GM13976 (cell line): ENCODE measurements around the gene PYGB.
A peak's percentile ranks its signal among the peaks of the same experiment; 100 is the strongest.

Experiments used
- DNase-seq: peaks from one replicate; pipeline ENCODE4 v3.0.0; 2012; ENCODE audit warnings: low spot score
- in situ Hi-C: fragments of 300-500 bp; cut with MboI; formaldehyde crosslinking; loops from one replicate; pipeline ENCODE4 v1.12.0; 2022; ENCODE audit warnings: low sequenced_read_pairs, mixed read lengths, inconsistent platforms; ENCODE audit not compliant: unreplicated experiment
- TF ChIP-seq, protein P1 (sequence below): IDR thresholded peaks from 2 replicates; pipeline ENCODE4 v1.5.1; 2012; ENCODE audit warnings: borderline replicate concordance, mild to moderate bottlenecking; ENCODE audit not compliant: insufficient read depth; ENCODE audit errors: extremely low read depth, missing control alignments, control extremely low read depth

Gene PYGB

DNA sequence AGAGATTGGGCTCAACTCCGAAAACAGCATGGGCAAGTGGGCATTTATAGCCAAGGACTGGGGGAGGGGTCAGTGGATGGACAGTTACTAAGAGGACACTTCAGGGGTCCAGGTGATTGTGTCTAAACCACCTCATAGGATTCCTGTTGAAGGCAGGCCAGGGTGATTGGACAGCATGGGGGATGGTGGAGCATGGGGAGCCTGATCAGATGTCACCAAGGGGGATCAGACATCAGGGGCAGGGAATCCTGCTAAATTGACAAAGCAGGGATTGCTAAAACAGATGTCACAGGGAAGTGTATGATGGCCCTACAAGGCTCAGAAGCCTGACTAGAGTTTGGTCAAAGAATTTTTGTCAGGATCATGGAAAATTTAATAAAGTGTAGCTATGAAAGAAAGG lies 2.4 kb upstream of the PYGB start:
- TF ChIP-seq, protein P1, sequence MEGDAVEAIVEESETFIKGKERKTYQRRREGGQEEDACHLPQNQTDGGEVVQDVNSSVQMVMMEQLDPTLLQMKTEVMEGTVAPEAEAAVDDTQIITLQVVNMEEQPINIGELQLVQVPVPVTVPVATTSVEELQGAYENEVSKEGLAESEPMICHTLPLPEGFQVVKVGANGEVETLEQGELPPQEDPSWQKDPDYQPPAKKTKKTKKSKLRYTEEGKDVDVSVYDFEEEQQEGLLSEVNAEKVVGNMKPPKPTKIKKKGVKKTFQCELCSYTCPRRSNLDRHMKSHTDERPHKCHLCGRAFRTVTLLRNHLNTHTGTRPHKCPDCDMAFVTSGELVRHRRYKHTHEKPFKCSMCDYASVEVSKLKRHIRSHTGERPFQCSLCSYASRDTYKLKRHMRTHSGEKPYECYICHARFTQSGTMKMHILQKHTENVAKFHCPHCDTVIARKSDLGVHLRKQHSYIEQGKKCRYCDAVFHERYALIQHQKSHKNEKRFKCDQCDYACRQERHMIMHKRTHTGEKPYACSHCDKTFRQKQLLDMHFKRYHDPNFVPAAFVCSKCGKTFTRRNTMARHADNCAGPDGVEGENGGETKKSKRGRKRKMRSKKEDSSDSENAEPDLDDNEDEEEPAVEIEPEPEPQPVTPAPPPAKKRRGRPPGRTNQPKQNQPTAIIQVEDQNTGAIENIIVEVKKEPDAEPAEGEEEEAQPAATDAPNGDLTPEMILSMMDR: no peak
- no peak for DNase-seq
- in situ Hi-C loops: no loop called here

DNA sequence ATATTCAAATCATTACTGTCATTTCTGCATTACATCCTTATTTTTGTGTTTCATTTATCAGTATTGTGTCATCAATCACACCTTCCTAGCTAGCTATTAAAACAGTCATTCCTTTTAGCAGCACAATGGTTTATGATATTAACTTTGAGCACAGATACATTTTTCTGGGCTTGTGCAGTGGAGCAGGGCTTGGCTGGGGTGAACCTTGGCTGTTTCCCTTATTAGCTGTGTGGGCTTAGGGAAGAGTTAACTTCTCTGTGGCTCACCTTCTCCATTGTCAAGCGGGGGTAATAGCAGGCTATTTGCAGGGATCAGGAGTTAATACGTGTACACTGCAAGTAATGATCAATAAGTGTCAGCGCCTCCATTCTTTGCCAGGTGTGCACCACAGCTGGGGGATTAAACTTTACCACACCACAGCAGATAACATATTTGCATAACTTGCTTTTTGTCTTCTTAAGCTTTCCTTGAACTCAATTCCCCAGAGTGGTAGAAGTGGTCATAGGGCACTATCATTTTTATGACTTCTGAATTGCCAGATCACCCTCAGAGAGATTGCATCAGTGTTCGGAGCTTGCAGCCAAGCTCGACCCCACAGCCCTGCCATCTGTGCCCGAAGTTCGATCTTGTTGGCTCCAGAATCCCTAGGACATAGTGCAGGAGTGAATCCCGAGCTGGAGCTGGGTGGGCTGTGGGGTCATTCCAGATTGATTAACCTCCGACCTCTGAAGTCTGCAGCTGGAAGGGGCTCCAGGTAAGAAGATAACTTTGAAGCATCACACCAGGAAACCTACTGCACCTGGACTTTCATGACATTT lies 1.5 kb upstream of the PYGB start:
- TF ChIP-seq, protein P1: no peak
- no peak for DNase-seq
- in situ Hi-C loops: no loop called here

DNA sequence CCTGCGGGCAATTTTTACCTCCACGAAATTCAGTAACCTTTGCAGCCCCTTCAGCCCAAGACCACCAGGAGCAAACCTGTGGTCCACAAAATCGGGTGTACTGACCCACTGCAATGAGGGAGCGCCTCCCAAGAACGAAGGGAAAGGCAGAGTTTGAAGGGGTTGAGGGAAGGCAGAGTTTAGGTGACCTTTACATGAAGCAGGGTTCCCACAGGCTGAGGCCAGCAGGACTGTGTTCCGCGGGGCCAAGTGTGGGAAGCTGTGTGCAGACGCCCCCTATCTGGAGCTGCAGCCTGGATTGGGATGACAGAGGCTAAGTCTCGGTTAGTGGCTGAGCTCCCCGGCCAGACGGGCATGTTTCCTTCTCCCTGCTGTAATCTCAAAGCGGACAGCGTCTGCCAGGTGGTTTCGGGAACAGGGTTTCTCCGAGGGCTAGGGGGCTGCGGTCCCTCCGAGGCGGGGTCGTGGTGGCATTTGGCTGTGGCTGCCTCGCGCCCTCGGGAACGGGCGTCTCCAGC lies 826 bp upstream of the PYGB start:
- TF ChIP-seq, protein P1: no peak
- no peak for DNase-seq
- in situ Hi-C loops: no loop called here

DNA sequence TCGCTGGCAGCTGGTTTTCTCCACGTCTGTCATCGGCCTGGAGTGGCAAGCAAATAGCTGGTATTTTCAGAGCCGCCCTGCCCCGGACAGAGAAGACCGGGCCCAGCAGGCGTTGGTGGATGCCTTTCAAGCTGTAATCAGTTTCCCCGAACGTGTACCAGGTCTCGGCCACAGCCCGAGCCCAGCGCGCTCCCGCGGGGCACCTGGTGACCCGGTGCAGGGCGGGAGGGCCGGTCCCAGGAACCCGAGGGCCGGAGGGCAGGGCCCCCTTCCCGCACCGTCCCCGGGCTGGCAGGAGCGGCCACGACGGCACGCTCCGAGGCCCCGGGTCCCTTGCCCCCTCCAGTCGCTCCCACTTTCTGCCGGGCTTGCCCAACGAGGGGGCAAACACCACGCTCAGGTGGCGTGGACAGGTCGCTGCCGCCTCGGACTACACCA lies 348 bp upstream of the PYGB start:
- in situ Hi-C loops: no loop called here
- TF ChIP-seq, protein P1: no peak
- DNase-seq: peak; percentile 60

DNA sequence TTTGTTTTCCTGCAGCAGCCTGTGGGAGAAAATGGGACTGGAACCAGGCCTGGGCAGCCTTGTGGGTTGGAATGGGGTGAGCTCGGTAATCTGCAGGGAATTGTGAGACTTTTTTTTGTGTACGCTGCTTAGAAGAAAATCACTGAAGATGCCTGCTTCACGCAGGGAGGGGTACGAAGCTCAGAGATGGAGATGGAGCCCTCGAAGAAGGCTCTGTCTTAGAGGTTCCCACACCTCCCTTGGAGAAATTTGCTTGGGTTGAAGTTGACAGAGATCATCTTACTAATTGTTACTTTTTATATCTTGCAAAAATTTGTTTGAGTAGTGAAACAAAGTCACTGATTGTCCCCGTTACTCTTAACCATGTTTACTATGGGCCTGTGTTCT lies 894 bp downstream of the PYGB start:
- TF ChIP-seq, protein P1: no peak
- in situ Hi-C loops: no loop called here
- no peak for DNase-seq

DNA sequence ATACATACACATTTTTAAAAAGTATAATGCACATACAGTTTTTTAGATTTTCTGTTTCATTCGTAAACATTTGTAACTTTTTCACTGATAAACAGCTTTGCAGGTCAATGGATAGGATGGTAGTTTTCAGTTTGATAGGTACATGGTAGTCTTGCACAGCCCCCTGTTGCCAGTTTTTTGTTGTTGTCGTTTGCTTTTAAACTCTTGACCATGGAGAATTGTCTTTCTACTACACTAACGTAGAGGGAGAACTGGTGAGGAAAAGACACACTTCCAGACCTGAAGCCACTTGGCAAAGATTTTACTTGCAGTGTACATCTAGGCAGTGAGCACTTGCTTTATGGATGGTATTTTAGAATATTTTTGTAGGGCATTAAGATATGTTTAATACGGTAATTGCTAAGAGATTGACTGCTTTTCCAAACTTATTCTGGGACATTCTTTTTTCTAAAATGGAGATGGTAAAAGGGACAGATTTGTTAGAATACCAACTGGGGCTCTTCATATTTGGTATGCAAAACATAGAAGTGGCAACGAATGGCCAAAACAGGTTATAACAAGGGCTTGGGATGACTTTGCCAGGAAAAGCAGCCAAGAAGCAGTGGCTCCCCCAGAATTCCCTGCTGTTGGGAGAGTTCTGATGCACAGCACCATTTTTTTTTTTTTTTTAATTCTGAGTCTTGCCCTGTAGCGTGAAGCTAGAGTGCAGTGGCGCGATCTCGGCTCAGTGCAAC lies 1.5 kb downstream of the PYGB start:
- in situ Hi-C loops: no loop called here
- TF ChIP-seq, protein P1: no peak
- DNase-seq: no peak
